HCT116 (cell line): ENCODE measurements around the gene CPOX. TPM values are rescaled to one million over a fixed set of nuclear protein-coding genes. Genes with fewer than 3 reads are reported as not detected.

Experiments used
- ATAC-seq: fragments of 200-7000 bp; cut with Tn5 transposase; 2 replicates; pipeline ENCODE4 v1.9.1; 2020; ENCODE audit warnings: mild to moderate bottlenecking, moderate library complexity
- BruUV-seq: library from RNA; stranded (reverse); fragments of 400-500 nt; replicated peaks from 2 replicates; lab custom pipeline; 2021; lab: Mats Ljungman, UMichigan
- CTCF ChIA-PET: fragments of 300-600 bp; sonication (Branson Sonifier 250); formaldehyde crosslinking; loops from one replicate; lab custom pipeline; 2021; ENCODE audit warnings: antibody characterized with exemption; lab: Charles Lee
- POLR2A ChIA-PET: fragments of 300-600, 350-600 bp; sonication (Branson Sonifier 250); formaldehyde crosslinking; loops from one replicate; lab custom pipeline; 2021; ENCODE audit warnings: antibody characterized with exemption; lab: Charles Lee
- RAD21 ChIA-PET, 2 experiments: fragments of 300-600 bp; sonication (Branson Sonifier 250); formaldehyde crosslinking; loops; one replicate each; lab custom pipeline; 2023; ENCODE audit warnings: low total read pairs in 2 of 2; ENCODE audit not compliant: uncharacterized antibody in 2 of 2, unreplicated experiment in 2 of 2, low non-redundant PET in 1 of 2; lab: Charles Lee
- DNase-seq: peaks from one replicate; pipeline ENCODE4 v3.0.0-alpha.2; 2010; ENCODE audit warnings: low read depth, low spot score
- H2AFZ ChIP-seq: fragments of 200-600 bp; shearing (Covaris generic), sonication (generic); 2 replicates; pipeline ENCODE4 v1.6.1; 2017; ENCODE audit warnings: low read depth, mixed run types, mixed read lengths, antibody characterized with exemption, low read length; ENCODE audit not compliant: poor library complexity, severe bottlenecking
- H3K27ac ChIP-seq: 2 replicates; pipeline ENCODE4 v1.5.1; 2012; ENCODE audit warnings: low read depth, low read length
- H3K27me3 ChIP-seq: fragments of 200-600 bp; sonication (generic); 2 replicates; pipeline ENCODE4 v1.6.1; 2016; ENCODE audit warnings: mixed run types, low read length, mixed read lengths; ENCODE audit not compliant: insufficient read depth
- H3K36me3 ChIP-seq, 2 experiments: fragments of 200-500 bp in 1 of 2; fragments of 200-600 bp in 1 of 2; sonication (Bioruptor generic) in 1 of 2; sonication (generic) in 1 of 2; 2 replicates each; pipeline versions ENCODE4 v1.5.1 to v1.6.1; 2014 to 2016; ENCODE audit warnings: low read length in 2 of 2, inconsistent platforms in 1 of 2, mixed read lengths in 1 of 2, mixed run types in 1 of 2; ENCODE audit not compliant: insufficient read depth in 2 of 2, control insufficient read depth in 1 of 2
- H3K4me1 ChIP-seq, 2 experiments: fragments of 200-600 bp in 1 of 2; sonication (generic) in 1 of 2; 2 replicates each; pipeline versions ENCODE4 v1.5.1 to v1.6.1; 2012 to 2017; ENCODE audit warnings: low read length in 2 of 2, inconsistent platforms in 1 of 2, mild to moderate bottlenecking in 1 of 2, mixed read lengths in 1 of 2, mixed run types in 1 of 2, moderate library complexity in 1 of 2; ENCODE audit not compliant: insufficient read depth in 2 of 2, control insufficient read depth in 1 of 2
- H3K4me2 ChIP-seq: fragments of 200-600 bp; sonication (generic); 2 replicates; pipeline ENCODE4 v1.6.1; 2017; ENCODE audit warnings: mixed run types, low read length, mixed read lengths
- H3K4me3 ChIP-seq, 2 experiments: fragments of 200-600 bp in 1 of 2; sonication (generic) in 1 of 2; replicated peaks in 1 of 2; 2 replicates each; pipeline ENCODE4 v1.5.1; 2011 to 2016; ENCODE audit warnings: low read length in 2 of 2, control low read depth in 1 of 2, low read depth in 1 of 2, mild to moderate bottlenecking in 1 of 2, mixed read lengths in 1 of 2, mixed run types in 1 of 2
- H3K79me2 ChIP-seq: fragments of 200-600 bp; sonication (generic); 2 replicates; pipeline ENCODE4 v1.6.1; 2017; ENCODE audit warnings: mild to moderate bottlenecking, mixed run types, low read length, moderate library complexity, mixed read lengths; ENCODE audit not compliant: insufficient read depth
- H3K9ac ChIP-seq: fragments of 200-600 bp; sonication (generic); 2 replicates; pipeline ENCODE4 v1.6.1; 2016; ENCODE audit warnings: low read length, mixed read lengths
- H3K9me2 ChIP-seq: fragments of 200-600 bp; sonication (generic), shearing (Covaris generic); 2 replicates; pipeline ENCODE4 v1.6.1; 2017; ENCODE audit warnings: mixed run types, mild to moderate bottlenecking, moderate library complexity; ENCODE audit not compliant: insufficient read depth
- H3K9me3 ChIP-seq, 2 experiments: fragments of 200-500 bp in 1 of 2; fragments of 200-600 bp in 1 of 2; sonication (Bioruptor generic) in 1 of 2; sonication (generic) in 1 of 2; 2 replicates each; pipeline ENCODE4 v1.6.1; 2014 to 2017; ENCODE audit warnings: low read length in 2 of 2, mixed read lengths in 2 of 2, inconsistent platforms in 1 of 2, low read depth in 1 of 2, mild to moderate bottlenecking in 1 of 2, mixed run types in 1 of 2, moderate library complexity in 1 of 2; ENCODE audit not compliant: control insufficient read depth in 1 of 2, insufficient read depth in 1 of 2
- H4K20me1 ChIP-seq: fragments of 200-600 bp; sonication (generic), shearing (Covaris generic); 2 replicates; pipeline ENCODE4 v1.6.1; 2017; ENCODE audit warnings: mixed run types, mild to moderate bottlenecking, moderate library complexity; ENCODE audit not compliant: insufficient read depth
- CBX3 ChIP-seq: IDR thresholded peaks from 2 replicates; pipeline ENCODE4 v1.6.1; 2012; ENCODE audit warnings: low read depth
- CEBPB ChIP-seq: IDR thresholded peaks from 2 replicates; pipeline ENCODE4 v1.6.1; 2012; ENCODE audit warnings: low read depth
- EGR1 ChIP-seq: IDR thresholded peaks from 2 replicates; pipeline ENCODE4 v1.6.1; 2012; ENCODE audit warnings: low read depth
- ELF1 ChIP-seq: IDR thresholded peaks from 2 replicates; pipeline ENCODE4 v1.6.1; 2012; ENCODE audit warnings: low read depth, borderline replicate concordance
- EZH2 ChIP-seq: fragments of 200-600 bp; sonication (generic); IDR thresholded peaks from 2 replicates; pipeline ENCODE4 v1.6.1; 2017; ENCODE audit warnings: antibody characterized with exemption, mixed run types
- FOSL1 ChIP-seq: IDR thresholded peaks from 2 replicates; pipeline ENCODE4 v1.6.1; 2012; ENCODE audit warnings: low read depth
- JUND ChIP-seq: IDR thresholded peaks from 2 replicates; pipeline ENCODE4 v1.6.1; 2012
- RAD21 ChIP-seq: IDR thresholded peaks from 2 replicates; pipeline ENCODE4 v1.6.1; 2012; ENCODE audit warnings: low read depth, mild to moderate bottlenecking
- REST ChIP-seq: IDR thresholded peaks from 2 replicates; pipeline ENCODE4 v1.6.1; 2012; ENCODE audit warnings: low read depth
- SIN3A ChIP-seq: IDR thresholded peaks from 2 replicates; pipeline ENCODE4 v1.6.1; 2012; ENCODE audit warnings: low read depth
- YY1 ChIP-seq: IDR thresholded peaks from 2 replicates; pipeline ENCODE4 v1.6.1; 2011; ENCODE audit warnings: low read length, low read depth, moderate library complexity, mild to moderate bottlenecking; ENCODE audit not compliant: insufficient replicate concordance; ENCODE audit errors: extremely low read depth
- ZBTB33 ChIP-seq: IDR thresholded peaks from 2 replicates; pipeline ENCODE4 v1.6.1; 2011; ENCODE audit warnings: mild to moderate bottlenecking, low read length, moderate library complexity; ENCODE audit not compliant: insufficient replicate concordance; ENCODE audit errors: extremely low read depth
- ZNF274 ChIP-seq: fragments of 200-500 bp; sonication (Bioruptor generic); IDR thresholded peaks from 2 replicates; pipeline ENCODE4 v1.6.1; 2014; ENCODE audit warnings: mild to moderate bottlenecking, low read depth, low read length, inconsistent platforms
- intact Hi-C: fragments of 100-400 bp; cut with micrococcal nuclease; formaldehyde crosslinking; loops from 2 replicates; pipeline ENCODE4 v1.10.0; 2022
- total RNA-seq: library from RNA; stranded (reverse); gene quantifications from one replicate; pipeline ENCODE4 v1.2.1, GENCODE V29; 2021; ENCODE audit not compliant: unreplicated experiment
- TF ChIP-seq, protein P1 (sequence below): IDR thresholded peaks from 2 replicates; pipeline ENCODE4 v1.6.1; 2012
- TF ChIP-seq, protein P2 (sequence below), 3 experiments: fragments of 200-600 bp in 1 of 3; sonication (generic) in 1 of 3; IDR thresholded peaks in 2 of 3; conservative IDR thresholded peaks in 1 of 3; 2 replicates each; pipeline ENCODE4 v1.5.1; 2012 to 2017; ENCODE audit warnings: low read depth in 2 of 3, low read length in 2 of 3, antibody characterized with exemption in 1 of 3, borderline replicate concordance in 1 of 3, control low read depth in 1 of 3, mild to moderate bottlenecking in 1 of 3, mixed read lengths in 1 of 3, mixed run types in 1 of 3, moderate library complexity in 1 of 3; ENCODE audit not compliant: insufficient read depth in 1 of 3
- TF ChIP-seq, protein P3 (sequence below): IDR thresholded peaks from 2 replicates; pipeline ENCODE4 v1.6.1; 2012

Gene CPOX
- total RNA-seq, 1 experiment from 2014 or later, result 353 TPM

DNA sequence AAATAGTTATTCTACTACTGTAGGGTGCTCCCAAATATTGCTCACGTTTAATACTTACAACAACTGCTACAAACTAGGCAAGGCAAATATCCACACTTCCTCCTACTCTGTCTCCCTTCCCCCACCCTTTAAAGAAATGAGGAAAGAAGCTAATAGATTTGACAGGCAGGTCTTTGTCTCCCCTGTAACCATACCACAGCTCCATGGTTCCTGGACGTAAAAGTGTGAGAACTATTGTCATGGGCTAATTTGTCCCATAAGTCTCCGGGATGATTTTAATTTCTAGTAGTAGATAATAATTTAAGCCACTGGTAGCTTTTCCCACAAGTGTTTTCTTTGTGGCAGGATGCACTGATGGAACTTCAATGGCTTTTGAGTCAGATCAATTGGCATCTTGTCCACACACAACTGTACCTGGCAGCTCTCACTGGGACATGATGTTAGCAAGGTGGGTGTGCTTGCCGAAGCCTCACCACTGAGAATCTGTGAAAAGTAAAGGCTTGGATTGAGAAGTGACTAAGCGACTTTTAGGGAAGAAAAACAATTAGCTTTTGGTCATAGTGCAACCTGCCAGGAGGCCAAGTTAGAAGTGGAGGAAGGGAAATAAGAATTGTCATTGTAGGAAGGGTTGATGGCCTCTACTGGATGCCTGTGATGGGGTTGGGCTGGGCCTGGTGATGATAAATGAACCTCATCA, 1.4 kb upstream of the CPOX start:
- Histone ChIP-seq H3K9ac (no peak overlapping the region), H3K9me2 (no peaks in the 10 kb centered on the region), H3K27ac (peak overlapping the region; percentile 93), H3K9me3 (no peaks in the 10 kb centered on the region), H3K79me2 (peaks cover 38% of the 10 kb centered on the region), H3K27me3 (no peaks in the 10 kb centered on the region), H3K4me1 (peaks cover 33 to 46% of the 10 kb centered on the region in 2 experiments), H2AFZ (no peak overlapping the region), H3K4me3 (no peak overlapping the region), H4K20me1 (peaks cover 7% of the 10 kb centered on the region; the same call in 1 of the 2 replicates), H3K36me3 (peaks cover 16 to 24% of the 10 kb centered on the region in 2 experiments), H3K4me2 (peak overlapping the region; percentile 87)
- POLR2A ChIA-PET, result interaction anchor here (2.5 kb wide), 1 partner anchor 37 kb away, joined by 8 read pairs; no protein-coding TSS in a partner anchor
- ATAC-seq, result no peak
- RAD21 ChIA-PET, result no interaction called here
- no TSS peak for BruUV-seq
- CTCF ChIA-PET, result interaction anchor here (0.7 to 5.5 kb wide), 3 partner anchors 23 to 221 kb away, joined by 3 to 48 read pairs (median 5); no protein-coding TSS in a partner anchor
- intact Hi-C loops, result no loop called here
- DNase-seq, result no peak
- TF ChIP-seq CBX3 (no peak), ELF1 (no peak), RAD21 (no peak), ZNF274 (no peak), YY1 (no peak), REST (no peak), EGR1 (no peak), JUND (no peak), SIN3A (no peak), FOSL1 (no peak), CEBPB (no peak), EZH2 (no peak), ZBTB33 (no peak)
- TF ChIP-seq, protein P1, sequence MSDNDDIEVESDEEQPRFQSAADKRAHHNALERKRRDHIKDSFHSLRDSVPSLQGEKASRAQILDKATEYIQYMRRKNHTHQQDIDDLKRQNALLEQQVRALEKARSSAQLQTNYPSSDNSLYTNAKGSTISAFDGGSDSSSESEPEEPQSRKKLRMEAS, result no peak
- TF ChIP-seq, protein P2, sequence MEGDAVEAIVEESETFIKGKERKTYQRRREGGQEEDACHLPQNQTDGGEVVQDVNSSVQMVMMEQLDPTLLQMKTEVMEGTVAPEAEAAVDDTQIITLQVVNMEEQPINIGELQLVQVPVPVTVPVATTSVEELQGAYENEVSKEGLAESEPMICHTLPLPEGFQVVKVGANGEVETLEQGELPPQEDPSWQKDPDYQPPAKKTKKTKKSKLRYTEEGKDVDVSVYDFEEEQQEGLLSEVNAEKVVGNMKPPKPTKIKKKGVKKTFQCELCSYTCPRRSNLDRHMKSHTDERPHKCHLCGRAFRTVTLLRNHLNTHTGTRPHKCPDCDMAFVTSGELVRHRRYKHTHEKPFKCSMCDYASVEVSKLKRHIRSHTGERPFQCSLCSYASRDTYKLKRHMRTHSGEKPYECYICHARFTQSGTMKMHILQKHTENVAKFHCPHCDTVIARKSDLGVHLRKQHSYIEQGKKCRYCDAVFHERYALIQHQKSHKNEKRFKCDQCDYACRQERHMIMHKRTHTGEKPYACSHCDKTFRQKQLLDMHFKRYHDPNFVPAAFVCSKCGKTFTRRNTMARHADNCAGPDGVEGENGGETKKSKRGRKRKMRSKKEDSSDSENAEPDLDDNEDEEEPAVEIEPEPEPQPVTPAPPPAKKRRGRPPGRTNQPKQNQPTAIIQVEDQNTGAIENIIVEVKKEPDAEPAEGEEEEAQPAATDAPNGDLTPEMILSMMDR (IDR thresholded peaks at IDR 0.05 in 2 of 3, conservative IDR thresholded peaks at IDR 0.05 in 1 of 3; ENCODE audit: borderline replicate concordance in 1 of 3, insufficient read depth in 1 of 3, low read depth in 2 of 3, low read length in 2 of 3), result no peak
- TF ChIP-seq, protein P3, sequence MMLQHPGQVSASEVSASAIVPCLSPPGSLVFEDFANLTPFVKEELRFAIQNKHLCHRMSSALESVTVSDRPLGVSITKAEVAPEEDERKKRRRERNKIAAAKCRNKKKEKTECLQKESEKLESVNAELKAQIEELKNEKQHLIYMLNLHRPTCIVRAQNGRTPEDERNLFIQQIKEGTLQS, result no peak
